ENCODE results near the gene ACTN3. TPM values are rescaled to one million over a fixed set of nuclear protein-coding genes. Genes with fewer than 3 reads are reported as not detected.
"Not testable (repeated sequence)": the region's sequence is repeated elsewhere in the genome, so short reads cannot be mapped to it uniquely, and the experiment has no call there.

The ACTN3 gene
- total RNA-seq, 2 donors from 2014 or later, result 0.10 to 0.15 TPM

DNA sequence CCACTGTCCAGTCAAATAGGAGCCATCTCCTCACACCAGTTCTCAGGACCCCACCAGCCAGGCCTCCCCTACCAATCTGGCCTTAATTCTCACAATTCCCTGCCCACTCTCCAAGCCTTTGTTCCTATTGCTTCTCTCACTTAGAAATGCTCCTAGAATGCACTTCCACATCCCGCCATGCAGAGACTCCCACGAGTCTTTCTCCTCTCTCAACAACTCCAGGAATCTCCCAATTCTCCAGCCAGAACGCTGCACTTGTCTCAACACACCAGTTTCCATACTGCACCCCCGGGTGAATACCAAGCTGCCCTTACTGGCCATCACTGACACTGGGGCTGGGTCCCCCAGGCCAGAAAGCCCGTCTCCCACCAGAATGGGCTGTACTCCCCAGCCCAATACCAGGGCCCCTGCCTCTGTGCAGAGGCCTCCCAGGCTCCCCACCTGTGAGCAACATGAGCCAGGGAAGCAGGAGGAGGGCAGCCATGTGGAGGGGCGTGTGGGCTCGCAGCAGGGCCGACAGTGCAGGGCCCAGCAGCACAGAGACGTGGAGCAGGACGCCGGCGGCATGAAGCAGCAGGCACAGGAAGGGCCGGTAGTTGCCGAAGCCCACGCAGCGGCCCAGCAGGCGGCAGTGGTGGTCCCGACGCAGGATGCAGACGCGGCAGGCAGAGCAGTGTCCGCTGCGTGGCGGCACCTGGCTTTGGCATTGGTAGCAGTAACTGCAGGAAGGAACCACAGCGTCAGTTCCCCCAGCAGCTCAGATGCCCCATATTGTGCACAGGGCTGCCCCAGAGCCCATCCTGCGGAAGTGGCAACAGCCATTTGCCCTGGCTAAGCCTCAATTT is 3.2 kb upstream of the ACTN3 start:
- peak in 1 of 2 donors; percentile 9 for ATAC-seq
- intact Hi-C loops (cut with DNase I), result no loop called here
- DNase-seq, result peak; percentile 69

DNA sequence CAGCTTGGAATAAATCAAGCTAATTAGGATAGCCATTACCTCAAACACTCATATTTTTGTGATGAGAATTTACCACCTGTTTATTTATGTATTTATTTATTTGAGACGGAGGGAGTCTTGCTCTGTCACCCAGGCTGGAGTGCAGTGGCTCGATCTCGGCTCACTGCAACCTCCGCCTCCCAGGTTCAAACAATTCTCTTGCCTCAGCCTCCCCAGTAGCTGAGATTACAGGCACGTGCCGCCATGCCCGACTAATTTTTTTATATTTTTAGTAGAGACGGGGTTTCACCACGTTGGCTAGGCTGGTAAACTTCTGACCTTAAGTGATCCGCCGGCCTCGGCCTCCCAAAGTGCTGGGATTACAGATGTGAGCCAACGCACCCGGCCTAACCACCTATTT is 1.8 kb upstream of the ACTN3 start:
- intact Hi-C loops (cut with DNase I); DNase-seq: not testable (repeated sequence)

GRCh38 chr11:66545701-66546367 is 869 bp upstream of the ACTN3 start, which contains the start of gene ZDHHC24:
TSS of gene ZDHHC24 (minus strand) at chr11:66546048. CDS start at chr11:66546003, 45 bp downstream.
- DNase-seq (peak; percentile 99), ATAC-seq (peak; percentile 96)
- intact Hi-C loops (cut with DNase I), result no loop called here

More for the DNA sequence above, 1.8 kb upstream of the ACTN3 start:
- ATAC-seq, result not testable (repeated sequence)

DNA sequence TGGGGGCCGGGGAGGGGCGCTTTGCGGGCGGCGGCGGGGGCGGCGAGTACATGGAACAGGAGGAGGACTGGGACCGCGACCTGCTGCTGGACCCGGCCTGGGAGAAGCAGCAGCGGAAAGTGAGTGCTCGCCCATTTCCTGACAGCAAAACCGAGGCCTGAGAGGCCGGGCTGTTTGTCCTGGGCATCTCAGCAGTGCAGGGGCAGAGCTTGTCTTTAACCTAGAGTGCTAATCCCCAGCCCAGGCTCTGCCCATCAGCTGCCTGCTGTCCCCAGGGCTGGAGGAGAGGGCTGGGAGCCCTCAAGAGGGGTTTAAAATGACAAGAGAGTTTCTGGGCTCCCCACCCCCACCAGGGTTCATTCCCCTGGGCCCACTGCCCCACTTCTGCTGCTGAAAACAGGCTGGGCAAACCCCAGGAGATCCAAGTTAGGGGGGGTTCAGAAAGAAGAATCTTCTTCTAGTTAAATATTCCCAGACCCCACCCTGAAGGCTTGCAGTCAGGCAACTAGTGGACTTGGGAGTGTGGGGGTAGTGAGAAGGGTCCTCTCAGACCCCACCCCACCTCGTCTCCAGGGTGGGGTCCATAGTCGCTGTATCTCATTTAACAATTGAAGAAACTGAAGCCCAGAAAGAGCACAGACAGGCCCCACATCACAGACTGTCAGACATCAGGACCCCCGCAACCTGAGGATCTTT is 411 bp downstream of the ACTN3 start:
- intact Hi-C loops (cut with DNase I), result no loop called here
- no peak for ATAC-seq
- DNase-seq, result no peak

GRCh38 chr11:66547662-66548009 is 933 bp downstream of the ACTN3 start:
- intact Hi-C loops (cut with DNase I), result no loop called here
- DNase-seq (no peak), ATAC-seq (no peak)

DNA sequence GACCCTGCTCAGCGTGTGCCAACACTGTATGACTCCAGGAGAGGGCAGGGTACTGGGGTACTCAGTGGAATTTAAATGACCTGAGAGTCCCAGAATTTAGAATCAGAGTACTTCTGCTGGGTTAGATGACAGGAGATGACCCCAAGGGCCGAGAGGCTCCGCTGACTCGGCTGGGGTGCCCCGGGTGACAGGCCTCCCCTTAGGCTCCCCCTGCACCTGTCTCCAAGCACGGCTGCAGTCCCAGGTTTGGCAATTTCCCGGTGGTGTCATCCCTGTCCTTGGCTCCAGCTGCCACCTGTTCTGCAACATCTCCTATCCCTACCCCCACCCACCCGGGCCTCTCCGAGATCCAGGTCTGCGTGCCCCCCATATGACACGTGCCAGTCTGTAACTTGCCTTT is 1.3 kb downstream of the ACTN3 start:
- DNase-seq, result no peak
- no peak for ATAC-seq
- intact Hi-C loops (cut with DNase I), result no loop called here

DNA sequence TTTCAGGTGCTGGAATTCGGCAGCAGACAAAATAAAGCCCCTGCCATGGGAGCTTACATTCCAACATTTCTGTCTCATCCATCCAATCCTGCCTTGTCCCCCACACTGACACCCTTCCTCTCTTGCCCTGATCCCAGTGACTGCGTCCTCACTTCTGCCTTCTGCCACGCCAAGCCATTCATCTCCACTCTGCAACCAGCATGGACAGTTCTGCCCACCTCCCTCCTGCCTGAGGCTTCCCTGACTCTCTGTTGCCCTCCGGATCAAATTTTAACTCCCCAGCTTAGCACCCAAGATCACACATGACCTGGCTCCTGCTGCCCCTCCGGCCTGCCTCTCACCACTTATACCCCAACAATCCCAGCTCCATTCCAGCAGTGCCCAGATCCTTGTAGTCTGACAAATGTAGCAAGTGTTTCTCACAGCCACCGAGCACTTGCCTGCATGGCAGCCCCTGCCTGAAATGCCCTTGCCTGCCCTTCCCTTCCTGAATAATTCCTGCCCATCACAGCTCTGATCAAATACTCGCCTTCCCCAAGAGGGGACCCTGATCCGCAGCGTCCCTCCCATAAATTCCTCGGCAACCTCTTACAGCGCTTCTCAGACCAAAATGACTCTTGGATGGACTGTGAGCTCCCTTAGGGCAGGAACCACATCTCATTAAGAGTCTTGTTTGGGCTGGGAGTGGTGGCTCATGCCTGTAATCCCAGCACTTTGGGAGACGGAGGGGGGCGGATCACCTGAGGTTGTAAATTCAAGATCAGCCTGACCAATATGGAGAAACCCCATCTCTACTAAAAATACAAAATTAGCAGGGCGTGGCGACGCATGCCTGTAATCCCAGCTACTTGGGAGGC is 2.3 kb downstream of the ACTN3 start:
- intact Hi-C loops (cut with DNase I), result no loop called here
- DNase-seq, result no peak

GRCh38 chr11:66549696-66550095 is 3.0 kb downstream of the ACTN3 start:
- intact Hi-C loops (cut with DNase I), result no loop called here
- DNase-seq, result no peak
- no peak for ATAC-seq

More for the DNA sequence above, 2.3 kb downstream of the ACTN3 start:
- ATAC-seq, result no peak

- DNase-seq (no peak), ATAC-seq (no peak)
- intact Hi-C loops (cut with DNase I), result no loop called here
Observed at GRCh38 chr11:66550887-66551286, 4.2 kb downstream of the ACTN3 start.

DNA sequence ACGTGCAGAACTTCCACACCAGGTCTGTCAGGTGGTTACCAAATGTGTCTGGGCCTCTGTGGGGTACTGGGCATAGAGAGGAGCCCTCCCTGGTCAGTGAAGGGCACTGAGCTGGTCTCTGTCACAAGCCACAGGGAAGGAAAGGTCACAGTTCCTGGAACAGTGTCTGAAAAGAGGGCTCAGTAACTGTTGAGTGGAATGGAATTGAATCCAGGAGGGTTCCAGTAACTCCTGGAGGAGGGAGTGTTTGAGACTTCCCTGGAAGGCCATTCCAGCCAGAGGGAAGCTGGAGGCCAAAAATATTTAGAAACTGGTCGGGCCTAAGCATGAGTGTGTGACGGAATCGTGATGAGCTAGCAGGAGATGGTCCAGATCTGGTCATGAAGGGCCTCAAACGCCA is 7.9 kb downstream of the ACTN3 start:
- DNase-seq (no peak), ATAC-seq (no peak)
- intact Hi-C loops (cut with DNase I), result no loop called here

DNA sequence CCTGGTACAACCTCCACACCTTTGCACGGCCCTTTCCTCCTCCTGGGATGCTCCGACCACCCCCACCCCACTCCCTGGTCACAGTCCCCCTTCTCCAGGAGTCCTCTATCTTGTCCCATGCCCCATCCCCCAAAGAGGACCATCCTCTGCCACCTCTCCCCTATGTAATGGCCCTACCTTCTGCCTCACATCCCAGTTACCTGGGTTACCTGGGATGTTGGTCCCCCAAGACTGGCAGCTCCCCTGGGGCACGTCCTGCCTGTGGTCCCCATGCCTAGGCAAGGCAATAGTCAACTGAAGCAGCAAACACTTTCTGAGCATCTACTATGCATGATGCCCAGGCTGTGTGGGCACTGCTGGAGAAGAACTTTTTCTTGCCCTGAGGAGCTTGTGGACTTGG is 8.7 kb downstream of the ACTN3 start:
- DNase-seq (no peak), ATAC-seq (no peak)
- intact Hi-C loops (cut with DNase I), result no loop called here

GRCh38 chr11:66556086-66556485 is 9.4 kb downstream of the ACTN3 start:
- intact Hi-C loops (cut with DNase I), result no loop called here
- no peak for DNase-seq
- no peak for ATAC-seq

DNA sequence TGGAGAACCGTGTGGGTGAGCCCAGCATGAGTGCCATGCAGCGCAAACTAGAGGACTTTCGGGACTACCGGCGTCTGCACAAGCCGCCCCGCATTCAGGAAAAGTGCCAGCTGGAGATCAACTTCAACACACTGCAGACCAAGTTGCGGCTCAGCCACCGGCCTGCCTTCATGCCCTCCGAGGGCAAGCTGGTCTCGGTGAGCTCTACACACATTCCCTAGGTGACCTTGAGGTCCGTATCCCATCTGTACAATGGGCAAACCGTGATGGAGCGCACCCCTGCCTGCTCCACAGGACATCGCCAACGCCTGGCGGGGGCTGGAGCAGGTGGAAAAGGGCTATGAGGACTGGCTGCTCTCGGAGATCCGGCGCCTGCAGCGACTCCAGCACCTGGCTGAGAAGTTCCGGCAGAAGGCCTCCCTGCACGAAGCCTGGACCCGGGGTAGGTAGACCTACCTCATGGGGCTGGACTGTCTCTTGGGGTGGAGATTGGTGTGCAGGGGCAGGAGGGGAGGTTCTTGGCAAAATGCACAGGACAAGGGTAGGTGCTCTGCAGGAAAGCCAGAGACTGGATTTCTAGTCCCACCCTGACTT is 11.1 kb downstream of the ACTN3 start:
- ATAC-seq (no peak), DNase-seq (no peak)
- intact Hi-C loops (cut with DNase I), result no loop called here

- intact Hi-C loops (cut with DNase I), result no loop called here
- ATAC-seq (peak; percentile 48 to 70), DNase-seq (peak; percentile 58)
Observed at GRCh38 chr11:66559142-66559865, 12.6 kb downstream of the ACTN3 start.

DNA sequence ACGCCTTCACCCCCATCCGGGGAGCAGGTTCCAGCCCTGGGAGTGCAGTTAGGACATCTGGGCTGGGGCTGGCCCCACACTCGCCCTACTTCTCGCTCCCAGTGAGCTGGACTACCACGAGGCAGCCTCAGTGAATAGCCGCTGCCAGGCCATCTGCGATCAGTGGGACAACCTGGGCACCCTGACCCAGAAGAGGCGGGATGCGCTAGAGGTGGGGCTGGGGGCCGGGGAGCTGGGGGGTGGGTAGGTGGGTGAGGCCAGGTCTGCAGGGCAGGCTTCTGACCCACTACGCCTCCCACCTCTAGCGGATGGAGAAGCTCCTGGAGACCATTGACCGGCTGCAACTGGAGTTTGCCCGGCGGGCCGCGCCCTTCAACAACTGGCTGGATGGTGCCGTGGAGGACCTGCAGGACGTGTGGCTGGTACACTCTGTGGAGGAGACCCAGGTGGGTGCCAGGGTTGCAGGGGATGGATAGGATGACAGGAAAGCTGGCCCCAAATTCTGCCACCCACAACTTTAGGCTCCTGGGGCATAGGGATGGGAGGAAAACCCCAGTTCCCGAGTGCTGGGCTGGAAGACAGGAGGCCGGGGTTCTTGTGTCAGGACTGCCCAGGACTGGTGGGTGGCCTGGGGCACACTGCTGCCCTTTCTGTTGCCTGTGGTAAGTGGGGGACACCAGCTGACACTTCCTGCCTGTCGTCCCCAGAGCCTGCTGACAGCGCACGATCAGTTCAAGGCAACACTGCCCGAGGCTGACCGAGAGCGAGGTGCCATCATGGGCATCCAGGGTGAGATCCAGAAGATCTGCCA is 13.4 kb downstream of the ACTN3 start:
- intact Hi-C loops (cut with DNase I), result no loop called here
- ATAC-seq, result no peak
- DNase-seq, result no peak

GRCh38 chr11:66561178-66561974 is 14.7 kb downstream of the ACTN3 start:
- intact Hi-C loops (cut with DNase I), result no loop called here
- ATAC-seq (no peak), DNase-seq (no peak)

GRCh38 chr11:66561975-66562248 is 15.2 kb downstream of the ACTN3 start:
- DNase-seq, result no peak
- ATAC-seq, result no peak
- intact Hi-C loops (cut with DNase I), result no loop called here

Measured in left cardiac atrium (tissue), 4 donors.